Measurements from ENCODE around the gene WDCP.

- TF ChIP-seq POLR2A (IDR thresholded peaks at IDR 0.05; ENCODE audit: low read depth, low read length) (no peak), JUN (IDR thresholded peaks at IDR 0.05; ENCODE audit: borderline replicate concordance, insufficient read depth, insufficient read length, low read depth) (no peak), POLR2AphosphoS5 (IDR thresholded peaks at IDR 0.05; ENCODE audit: insufficient read depth, low read depth, low read length) (no peak), MYC (IDR thresholded peaks at IDR 0.05; ENCODE audit: low read depth, low read length) (no peak), MAX (IDR thresholded peaks at IDR 0.05; ENCODE audit: insufficient read depth, insufficient read length) (no peak), EZH2 (IDR thresholded peaks at IDR 0.05; ENCODE audit: borderline replicate concordance, low read depth, low read length, severe bottlenecking) (no peak), GATA2 (IDR thresholded peaks at IDR 0.05; ENCODE audit: insufficient read depth, insufficient read length, low read depth, low read length) (no peak), FOS (IDR thresholded peaks at IDR 0.05; ENCODE audit: borderline replicate concordance, insufficient read depth, low read length) (no peak)
- TF ChIP-seq, protein P1, sequence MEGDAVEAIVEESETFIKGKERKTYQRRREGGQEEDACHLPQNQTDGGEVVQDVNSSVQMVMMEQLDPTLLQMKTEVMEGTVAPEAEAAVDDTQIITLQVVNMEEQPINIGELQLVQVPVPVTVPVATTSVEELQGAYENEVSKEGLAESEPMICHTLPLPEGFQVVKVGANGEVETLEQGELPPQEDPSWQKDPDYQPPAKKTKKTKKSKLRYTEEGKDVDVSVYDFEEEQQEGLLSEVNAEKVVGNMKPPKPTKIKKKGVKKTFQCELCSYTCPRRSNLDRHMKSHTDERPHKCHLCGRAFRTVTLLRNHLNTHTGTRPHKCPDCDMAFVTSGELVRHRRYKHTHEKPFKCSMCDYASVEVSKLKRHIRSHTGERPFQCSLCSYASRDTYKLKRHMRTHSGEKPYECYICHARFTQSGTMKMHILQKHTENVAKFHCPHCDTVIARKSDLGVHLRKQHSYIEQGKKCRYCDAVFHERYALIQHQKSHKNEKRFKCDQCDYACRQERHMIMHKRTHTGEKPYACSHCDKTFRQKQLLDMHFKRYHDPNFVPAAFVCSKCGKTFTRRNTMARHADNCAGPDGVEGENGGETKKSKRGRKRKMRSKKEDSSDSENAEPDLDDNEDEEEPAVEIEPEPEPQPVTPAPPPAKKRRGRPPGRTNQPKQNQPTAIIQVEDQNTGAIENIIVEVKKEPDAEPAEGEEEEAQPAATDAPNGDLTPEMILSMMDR (IDR thresholded peaks at IDR 0.05; ENCODE audit: extremely low read depth in 1 of 2, insufficient read depth in 1 of 2, low read depth in 1 of 2, low read length in 2 of 2), result no peak
Measured at GRCh38 chr2:24040511-24040910, 6.7 kb downstream of the WDCP start.
